Hematopoietic multipotent progenitor cell treated with erythropoietin and hydrocortisone succinate and interleukin-3 and kit ligand, for 8 days (in vitro differentiated cells): ENCODE results near the gene SUCLG2.
"Not testable (repeated sequence)": the region's sequence is repeated elsewhere in the genome, so short reads cannot be mapped to it uniquely, and the experiment has no call there.

Source experiments
- DNase-seq: peaks from one replicate; pipeline ENCODE4 v3.0.0-alpha.2; 2015

The SUCLG2 gene

GRCh38 chr3:67602816-67603215 lies 51.6 kb downstream of the SUCLG2 start:
- DNase-seq = no peak

DNA sequence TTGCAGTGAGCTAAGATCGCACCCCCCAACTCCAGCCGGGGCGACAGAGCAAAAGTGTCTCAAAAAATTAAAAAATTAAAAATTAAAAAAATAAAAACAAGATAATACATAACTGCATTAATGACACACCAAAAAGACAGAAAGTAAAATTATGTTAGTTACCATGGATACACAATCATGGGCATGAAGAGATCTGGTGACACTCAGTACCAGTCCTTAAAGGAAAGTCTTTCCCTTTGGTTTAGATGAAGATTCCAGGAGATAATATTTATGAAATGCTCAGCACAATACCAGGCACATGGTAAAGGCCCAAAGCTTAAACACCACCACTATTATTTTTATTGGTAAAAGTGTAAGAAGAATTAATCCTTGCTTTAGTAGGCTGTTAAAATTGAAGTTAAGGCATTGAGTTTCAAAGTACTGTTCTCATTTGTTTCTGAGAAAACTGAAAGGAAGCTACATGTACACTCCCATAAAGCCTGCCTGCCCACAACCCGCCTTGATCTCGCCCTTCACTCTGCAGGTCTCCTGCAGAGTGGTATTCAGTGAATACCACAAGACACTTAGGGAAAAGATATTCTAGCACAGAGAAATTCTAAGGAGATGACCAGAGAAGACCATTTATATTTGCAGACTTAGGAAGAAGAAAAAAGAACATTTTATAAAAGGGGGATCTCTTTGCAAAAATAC lies 52.3 kb downstream of the SUCLG2 start:
- DNase-seq = no peak

- no peak for DNase-seq
These were observed 53.0 kb downstream of the SUCLG2 start for GRCh38 chr3:67601385-67601784.

- DNase-seq = no peak
These were observed 54.6 kb downstream of the SUCLG2 start for GRCh38 chr3:67599821-67600220.

DNA sequence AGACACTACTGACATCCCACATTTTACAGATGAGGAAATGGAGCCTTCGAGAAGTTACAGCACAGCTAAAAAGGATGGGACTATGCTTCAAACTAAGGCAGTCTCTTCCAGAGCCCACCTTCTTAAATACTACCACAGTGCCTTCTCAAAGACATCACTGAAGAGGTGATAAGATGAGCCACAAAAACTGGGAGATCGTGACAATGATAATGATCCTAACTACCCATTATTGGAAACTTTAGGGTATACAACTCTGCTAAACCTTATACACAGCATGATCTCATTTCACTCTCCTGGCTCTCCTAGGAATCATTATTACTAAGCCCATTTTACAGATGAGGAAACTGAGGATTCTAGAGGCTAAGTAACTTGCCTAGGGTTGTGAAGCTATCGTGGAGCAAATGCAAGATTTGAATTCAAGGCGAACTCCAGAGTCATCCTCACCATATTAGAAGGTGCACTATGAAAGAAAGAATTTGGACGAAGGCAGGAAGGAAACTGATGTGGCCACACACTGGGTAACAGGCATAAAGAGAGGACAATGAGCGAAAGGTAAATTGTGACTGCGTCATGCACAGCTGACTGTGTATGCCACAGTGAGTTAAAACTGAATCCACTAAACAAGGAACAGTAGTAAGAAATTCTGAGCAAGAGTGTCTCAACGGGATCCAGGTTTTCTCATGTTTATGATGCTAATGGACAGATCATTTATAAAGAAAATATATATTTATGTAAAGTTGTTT lies 55.4 kb downstream of the SUCLG2 start:
- DNase-seq = no peak

DNA sequence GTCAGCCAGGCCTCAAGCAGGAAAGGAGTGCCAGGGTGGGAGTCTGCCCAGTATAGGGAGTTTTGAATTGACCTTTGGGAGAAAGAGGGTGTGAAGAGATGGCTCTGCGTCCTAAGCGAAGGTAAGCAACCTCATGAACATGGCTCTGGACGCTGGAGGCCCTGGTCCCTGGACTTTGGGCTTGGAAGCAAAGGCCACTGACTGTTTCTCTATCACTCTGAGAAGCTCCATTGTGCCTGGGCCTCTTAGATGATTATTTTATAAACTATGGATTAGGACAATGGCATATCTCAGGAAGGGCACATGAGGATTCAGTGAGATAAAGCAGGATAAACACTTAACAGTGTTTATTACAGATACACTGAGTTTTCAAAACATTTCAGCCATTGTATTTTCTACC lies 59.0 kb downstream of the SUCLG2 start:
- no peak for DNase-seq

- no peak for DNase-seq
These were observed 60.6 kb downstream of the SUCLG2 start for GRCh38 chr3:67593761-67594234.

DNA sequence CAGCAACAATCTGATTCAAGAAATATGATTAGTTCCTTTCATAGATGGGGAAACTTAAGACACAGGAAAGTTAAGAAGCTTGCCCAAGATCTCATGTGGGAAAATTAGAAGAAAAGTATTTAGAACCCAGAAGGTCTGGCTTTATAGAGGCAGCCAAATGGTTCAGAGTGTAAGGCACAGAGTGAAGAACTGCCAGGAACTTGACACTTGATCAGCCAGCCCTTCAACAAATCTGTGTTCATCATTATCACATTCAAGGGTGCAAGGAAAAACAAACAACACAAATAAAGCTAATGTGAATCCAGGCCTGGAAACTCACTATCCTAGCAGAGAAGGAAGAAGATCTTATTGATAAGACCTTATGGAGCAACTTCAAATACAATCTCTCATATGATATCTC lies 62.4 kb downstream of the SUCLG2 start:
- no peak for DNase-seq

- no peak for DNase-seq
These were observed 66.6 kb downstream of the SUCLG2 start for GRCh38 chr3:67587811-67588210.

DNA sequence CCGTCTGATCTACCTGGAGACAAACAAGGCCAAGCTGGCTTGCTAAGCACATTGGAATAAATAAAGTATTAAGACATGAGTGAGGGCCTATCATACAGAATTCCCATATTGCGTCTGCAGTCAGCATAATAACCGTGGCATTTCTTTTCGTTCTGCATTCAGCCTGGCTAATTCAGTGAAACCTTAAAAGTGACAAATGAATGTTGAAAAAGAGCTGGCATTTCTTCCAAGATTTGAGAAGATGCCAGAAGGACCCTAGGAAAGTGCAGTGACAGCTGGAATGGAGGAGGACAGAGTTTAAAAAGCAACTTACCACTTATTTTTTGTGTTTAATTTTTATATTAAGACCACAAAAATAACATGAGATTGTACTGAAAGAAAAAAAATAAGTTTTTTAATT lies 67.1 kb downstream of the SUCLG2 start:
- DNase-seq = no peak

DNA sequence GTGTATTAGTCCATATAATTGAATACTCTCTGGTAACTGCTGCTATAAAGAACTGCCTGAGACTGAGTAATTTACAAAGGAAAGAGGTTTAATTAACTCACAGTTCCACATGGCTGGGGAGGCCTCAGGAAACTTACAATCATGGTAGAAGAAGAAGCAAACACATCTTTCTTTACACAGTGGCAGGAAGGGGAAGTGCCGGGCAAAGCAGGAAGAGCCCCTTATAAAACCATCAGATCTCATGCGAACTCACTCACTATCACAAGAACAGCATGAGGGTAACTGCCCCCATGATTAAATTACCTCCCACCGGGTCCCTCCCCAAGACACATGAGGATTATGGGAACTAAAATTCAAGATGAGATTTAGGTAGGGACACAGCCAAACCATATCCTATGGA lies 69.8 kb downstream of the SUCLG2 start:
- DNase-seq = not testable (repeated sequence)

DNA sequence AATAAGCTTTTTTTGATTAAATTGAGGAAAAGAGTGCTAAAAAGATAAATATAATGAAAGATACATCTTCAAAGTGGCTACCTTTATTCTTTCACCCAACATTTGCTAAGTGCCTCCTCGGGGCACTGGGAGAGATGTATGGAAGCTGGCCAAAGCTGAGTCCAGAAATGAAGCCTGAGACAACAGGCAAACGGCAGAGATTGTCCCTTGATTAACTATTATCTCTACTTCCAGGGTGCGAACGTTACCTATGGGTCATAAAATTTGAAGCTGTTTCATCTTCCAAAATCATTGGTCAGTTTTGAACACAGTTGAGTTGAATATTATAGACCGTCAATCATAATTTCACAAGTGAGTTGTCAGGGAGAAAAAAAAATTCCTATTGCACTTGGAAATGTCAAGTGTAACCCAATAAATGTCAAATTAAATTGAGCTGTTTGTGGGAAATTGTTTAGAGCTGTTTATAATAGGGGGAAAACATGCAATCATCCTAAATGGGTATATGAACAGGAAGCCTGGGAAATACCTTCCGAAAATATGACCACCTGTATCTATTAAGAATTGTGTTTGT lies 73.9 kb downstream of the SUCLG2 start:
- DNase-seq = no peak

DNA sequence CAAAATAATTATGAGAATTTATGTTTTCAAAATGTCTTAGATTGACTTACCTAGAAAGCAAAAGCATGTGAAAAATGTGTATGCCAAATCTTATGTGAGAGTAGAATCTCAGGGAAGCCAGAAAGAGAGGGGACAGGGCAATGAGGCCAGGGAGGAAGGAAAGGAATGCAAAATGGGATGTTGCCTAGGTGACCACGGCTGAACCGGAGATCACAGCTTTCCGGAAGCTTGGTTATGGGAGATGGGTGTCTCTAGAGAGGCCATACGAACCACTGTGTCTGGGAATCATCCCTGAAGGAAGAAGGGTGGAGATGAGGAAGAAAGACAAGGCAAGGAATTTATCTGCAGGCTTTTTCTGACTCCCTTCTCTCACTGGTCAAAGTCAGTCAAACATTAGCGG lies 76.0 kb downstream of the SUCLG2 start:
- no peak for DNase-seq

- DNase-seq = no peak
These were observed 78.0 kb downstream of the SUCLG2 start for GRCh38 chr3:67576441-67576840.

DNA sequence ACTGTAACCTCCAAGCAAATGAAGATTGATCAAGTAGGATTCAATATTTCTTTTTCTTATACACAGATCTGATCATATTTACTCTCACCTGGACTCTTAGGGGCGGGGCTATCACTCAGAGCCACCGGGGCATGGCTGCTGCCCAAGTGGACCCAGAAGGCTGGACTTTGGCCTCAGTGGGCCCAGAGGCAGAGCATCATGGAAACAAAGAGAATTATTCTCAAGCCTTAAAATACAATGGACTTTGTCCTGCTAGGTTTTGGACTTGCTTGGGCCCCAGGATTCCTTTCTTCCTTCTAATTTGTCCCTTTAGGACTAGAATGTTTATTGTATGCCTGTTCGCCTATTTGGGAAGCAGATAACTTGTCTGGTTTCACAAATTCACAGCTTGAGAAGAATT lies 85.1 kb downstream of the SUCLG2 start:
- no peak for DNase-seq

DNA sequence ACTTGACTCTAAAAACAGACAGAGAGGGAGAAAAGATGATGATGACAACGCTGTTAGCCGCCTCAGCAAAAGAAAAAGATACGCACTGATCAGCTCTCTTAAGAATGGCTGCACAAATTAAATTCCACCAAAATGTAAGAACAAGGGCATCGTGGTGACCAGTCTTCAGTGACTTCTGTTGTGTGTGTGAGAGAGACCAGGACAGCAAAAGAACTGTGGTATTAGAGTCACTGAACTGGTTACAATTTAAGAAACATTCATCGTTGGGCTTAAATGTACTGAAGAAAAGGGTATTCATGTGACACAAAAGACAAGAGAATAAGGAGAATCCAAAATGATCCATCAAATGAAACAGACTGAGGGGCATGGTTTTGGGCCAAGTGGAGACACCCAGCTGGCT lies 86.5 kb downstream of the SUCLG2 start:
- no peak for DNase-seq

GRCh38 chr3:67564973-67565372 lies 89.4 kb downstream of the SUCLG2 start:
- DNase-seq = no peak

GRCh38 chr3:67564008-67564407 lies 90.4 kb downstream of the SUCLG2 start:
- no peak for DNase-seq

DNA sequence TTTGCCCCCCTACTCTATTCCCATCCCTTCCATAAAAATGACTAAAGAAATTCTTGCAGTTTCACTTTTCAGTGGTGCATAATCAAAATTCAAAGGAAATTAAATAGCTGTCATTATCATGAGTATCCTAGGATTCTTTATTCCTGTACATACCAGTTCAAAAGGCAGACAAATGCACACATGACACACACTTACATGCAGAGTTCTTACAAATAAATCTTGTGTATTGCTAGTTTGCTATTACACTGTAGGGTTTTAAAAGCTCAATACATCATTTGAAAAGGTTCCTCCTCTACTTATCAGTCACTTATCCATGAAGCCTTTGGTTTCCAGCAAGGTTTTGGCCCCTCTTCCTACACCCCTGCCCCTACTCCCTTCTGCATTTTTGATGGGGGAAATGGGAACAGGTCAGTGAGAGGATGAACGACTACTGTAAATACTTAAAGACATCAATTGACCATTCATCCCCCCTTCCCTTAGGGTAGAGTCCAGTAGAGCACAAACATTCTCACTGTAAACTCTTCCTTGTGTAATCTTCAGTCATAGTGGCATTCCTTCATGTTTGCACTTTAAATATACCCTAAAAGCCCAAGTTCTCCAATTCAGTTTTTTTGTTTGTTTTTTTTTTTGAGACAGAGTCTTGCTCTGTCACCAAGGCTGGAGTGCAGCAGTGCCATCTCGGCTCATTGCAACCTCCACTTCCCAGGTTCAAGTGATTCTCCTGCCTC lies 92.6 kb downstream of the SUCLG2 start:
- no peak for DNase-seq

- DNase-seq = no peak
These were observed 93.1 kb downstream of the SUCLG2 start for GRCh38 chr3:67561266-67561665.

GRCh38 chr3:67559029-67559605 lies 95.3 kb downstream of the SUCLG2 start:
- no peak for DNase-seq

GRCh38 chr3:67558426-67558825 lies 96.0 kb downstream of the SUCLG2 start:
- no peak for DNase-seq

DNA sequence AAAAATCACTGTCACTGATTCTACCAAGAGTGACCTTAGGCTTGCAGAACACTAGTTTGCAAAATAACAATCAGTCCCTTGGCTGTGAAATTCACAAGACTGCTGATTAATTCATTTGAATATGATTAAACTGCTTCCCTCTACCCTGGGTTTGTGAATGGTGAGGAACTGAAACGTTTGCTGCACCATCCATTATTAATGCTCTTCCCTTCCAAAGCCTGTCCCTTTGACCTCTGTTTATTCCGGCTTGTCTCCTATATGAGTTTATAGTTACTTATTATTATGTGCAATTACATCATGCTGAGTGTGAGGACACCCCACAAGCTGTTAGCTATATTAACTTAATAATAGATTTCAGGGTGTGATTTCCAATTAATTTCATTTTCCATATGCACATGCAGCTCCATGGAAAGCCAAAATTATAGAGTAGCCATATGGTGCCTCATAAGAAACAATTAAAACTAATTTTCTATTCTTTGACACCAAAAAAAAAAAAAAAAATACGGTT lies 96.5 kb downstream of the SUCLG2 start:
- no peak for DNase-seq
